ENCODE measurements around the gene GPM6B. TPM values are rescaled to one million over a fixed set of nuclear protein-coding genes. Genes with fewer than 3 reads are reported as not detected.

Gene GPM6B
- total RNA-seq, 1 donor from 2014 or later: 18.6 TPM

- intact Hi-C loops (cut with DNase I): loop anchor here (10.0 kb wide), 1 partner anchor 131 kb away; no protein-coding TSS in a partner anchor
- Histone ChIP-seq H3K36me3 (peaks cover 7 to 46% of the 10 kb centered on the region in 2 donors), H3K27me3 (no peaks in the 10 kb centered on the region), H3K4me1 (peaks cover 0 to 5% of the 10 kb centered on the region in 2 donors), H3K9me3 (no peaks in the 10 kb centered on the region), H3K27ac (peak overlapping the region in 1 of 2 donors; percentile 22), H3K4me3 (no peak overlapping the region)
- TF ChIP-seq, protein P1, sequence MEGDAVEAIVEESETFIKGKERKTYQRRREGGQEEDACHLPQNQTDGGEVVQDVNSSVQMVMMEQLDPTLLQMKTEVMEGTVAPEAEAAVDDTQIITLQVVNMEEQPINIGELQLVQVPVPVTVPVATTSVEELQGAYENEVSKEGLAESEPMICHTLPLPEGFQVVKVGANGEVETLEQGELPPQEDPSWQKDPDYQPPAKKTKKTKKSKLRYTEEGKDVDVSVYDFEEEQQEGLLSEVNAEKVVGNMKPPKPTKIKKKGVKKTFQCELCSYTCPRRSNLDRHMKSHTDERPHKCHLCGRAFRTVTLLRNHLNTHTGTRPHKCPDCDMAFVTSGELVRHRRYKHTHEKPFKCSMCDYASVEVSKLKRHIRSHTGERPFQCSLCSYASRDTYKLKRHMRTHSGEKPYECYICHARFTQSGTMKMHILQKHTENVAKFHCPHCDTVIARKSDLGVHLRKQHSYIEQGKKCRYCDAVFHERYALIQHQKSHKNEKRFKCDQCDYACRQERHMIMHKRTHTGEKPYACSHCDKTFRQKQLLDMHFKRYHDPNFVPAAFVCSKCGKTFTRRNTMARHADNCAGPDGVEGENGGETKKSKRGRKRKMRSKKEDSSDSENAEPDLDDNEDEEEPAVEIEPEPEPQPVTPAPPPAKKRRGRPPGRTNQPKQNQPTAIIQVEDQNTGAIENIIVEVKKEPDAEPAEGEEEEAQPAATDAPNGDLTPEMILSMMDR (IDR thresholded peaks at IDR 0.05): no peak
- no peak for DNase-seq (ENCODE audit: low spot score in 2 of 2)
Measured at GRCh38 chrX:13764281-13764680, 52.6 kb downstream of the GPM6B start.

GRCh38 chrX:13763489-13763888 lies 53.4 kb downstream of the GPM6B start:
- H3K9me3 ChIP-seq: no peaks in the 10 kb centered on the region
- TF ChIP-seq, protein P1 (IDR thresholded peaks at IDR 0.05): no peak
- no peak for DNase-seq (ENCODE audit: low spot score in 2 of 2)
- no peak overlapping the region for H3K27ac ChIP-seq
- H3K4me3 ChIP-seq: no peak overlapping the region
- peaks cover 0 to 5% of the 10 kb centered on the region in 2 donors for H3K4me1 ChIP-seq
- H3K36me3 ChIP-seq: peaks cover 12 to 46% of the 10 kb centered on the region in 2 donors
- intact Hi-C loops (cut with DNase I): loop anchor here (10.0 kb wide), 1 partner anchor 131 kb away; no protein-coding TSS in a partner anchor
- H3K27me3 ChIP-seq: no peaks in the 10 kb centered on the region

DNA sequence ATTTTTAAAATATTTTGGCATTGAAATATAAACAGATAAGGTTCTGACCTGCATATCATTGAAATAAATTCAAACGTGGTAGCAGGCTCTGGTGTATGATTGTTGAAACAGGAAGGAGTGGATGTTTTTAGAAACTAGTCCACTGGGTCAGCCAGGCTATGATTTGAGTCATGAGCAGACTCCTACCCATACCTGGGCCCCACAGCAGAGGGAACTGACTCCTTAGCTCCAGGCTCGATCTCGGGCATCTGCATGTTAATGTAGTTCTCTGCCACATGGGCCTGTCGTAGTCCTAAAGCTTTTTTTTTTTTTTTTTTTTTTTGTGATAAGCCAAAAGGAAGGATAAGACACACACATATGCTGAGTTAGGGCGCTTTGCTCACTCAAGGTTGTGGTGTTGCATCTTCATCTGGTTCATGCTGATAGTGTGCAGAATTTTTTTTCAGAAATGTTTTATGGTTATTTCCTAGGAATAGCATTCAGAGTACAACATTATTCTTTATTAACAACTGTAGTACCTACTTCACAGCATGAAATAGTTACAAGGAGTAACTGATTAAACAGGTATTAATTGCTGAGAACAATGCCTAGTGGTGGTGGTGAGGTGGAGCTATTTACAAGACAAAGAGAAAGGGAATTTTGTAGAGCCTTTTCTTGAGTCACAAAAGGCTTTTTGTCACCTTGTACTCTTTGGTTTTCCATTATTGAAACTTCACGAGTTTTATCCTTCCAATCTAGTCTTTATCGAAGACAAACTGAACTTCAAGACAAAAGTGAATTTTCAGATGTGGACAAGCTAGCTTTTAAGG lies 55.1 kb downstream of the GPM6B start:
- no peak for DNase-seq (ENCODE audit: low spot score in 2 of 2)
- Histone ChIP-seq H3K4me1 (peaks cover 0 to 5% of the 10 kb centered on the region in 2 donors), H3K9me3 (no peaks in the 10 kb centered on the region), H3K4me3 (no peak overlapping the region), H3K27me3 (no peaks in the 10 kb centered on the region), H3K36me3 (peaks cover 13 to 47% of the 10 kb centered on the region in 2 donors), H3K27ac (no peak overlapping the region)
- TF ChIP-seq, protein P1 (IDR thresholded peaks at IDR 0.05): no peak
- intact Hi-C loops (cut with DNase I): loop anchor here (10.0 kb wide), 1 partner anchor 133 kb away; no protein-coding TSS in a partner anchor

DNA sequence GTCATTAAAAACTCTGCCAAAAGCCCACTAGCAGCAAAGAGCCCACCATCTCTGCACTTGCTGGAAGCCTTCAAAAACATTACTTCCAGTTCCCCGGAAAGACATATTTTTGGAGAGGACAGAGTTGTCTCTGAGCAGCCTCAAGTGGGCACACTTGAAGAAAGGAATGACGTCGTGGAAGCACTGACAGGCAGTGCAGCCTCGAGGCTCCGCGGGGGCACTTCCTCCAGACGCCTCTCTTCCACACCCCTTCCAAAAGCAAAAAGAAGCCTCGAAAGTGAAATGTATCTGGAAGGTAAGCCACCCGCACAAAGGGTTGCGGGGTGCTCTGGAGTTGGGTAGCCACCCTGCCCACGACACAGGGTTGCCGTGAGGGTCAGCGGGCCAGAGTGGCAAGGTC lies 56.5 kb downstream of the GPM6B start:
- Histone ChIP-seq H3K4me3 (no peak overlapping the region), H3K27ac (no peak overlapping the region), H3K36me3 (peaks cover 13 to 46% of the 10 kb centered on the region in 2 donors), H3K27me3 (no peaks in the 10 kb centered on the region), H3K4me1 (peaks cover 0 to 5% of the 10 kb centered on the region in 2 donors), H3K9me3 (no peaks in the 10 kb centered on the region)
- DNase-seq (ENCODE audit: low spot score in 2 of 2): no peak
- intact Hi-C loops (cut with DNase I): loop anchor here (10.0 kb wide), 1 partner anchor 134 kb away; no protein-coding TSS in a partner anchor
- TF ChIP-seq, protein P1 (IDR thresholded peaks at IDR 0.05): no peak

GRCh38 chrX:13759152-13759718 lies 57.7 kb downstream of the GPM6B start:
- Histone ChIP-seq H3K27ac (no peak overlapping the region), H3K9me3 (no peaks in the 10 kb centered on the region), H3K27me3 (no peaks in the 10 kb centered on the region), H3K4me3 (no peak overlapping the region), H3K4me1 (peaks cover 0 to 5% of the 10 kb centered on the region in 2 donors), H3K36me3 (peaks cover 19 to 56% of the 10 kb centered on the region in 2 donors)
- intact Hi-C loops (cut with DNase I): no loop called here
- TF ChIP-seq, protein P1 (IDR thresholded peaks at IDR 0.05): no peak
- no peak for DNase-seq (ENCODE audit: low spot score in 2 of 2)

All from ascending aorta (tissue), 2 donors.